Muscle of arm (tissue), 12 donors: ENCODE measurements around the gene PDCD4. TPM values are rescaled to one million over a fixed set of nuclear protein-coding genes. Genes with fewer than 3 reads are reported as not detected.

Source experiments
- DNase-seq: peaks from one replicate; pipeline ENCODE4 v3.0.0-alpha.2; 2013
- polyA plus RNA-seq, 12 donors: library from polyadenylated mRNA; unstranded; fragments of 120-200 nt; gene quantifications; one replicate each; pipeline ENCODE4 v1.2.1, GENCODE V29; 2013; ENCODE audit not compliant: insufficient read length in 12 of 12

PDCD4 gene
- polyA plus RNA-seq, 12 donors, result 147 to 2,025 (median 175) TPM

DNA sequence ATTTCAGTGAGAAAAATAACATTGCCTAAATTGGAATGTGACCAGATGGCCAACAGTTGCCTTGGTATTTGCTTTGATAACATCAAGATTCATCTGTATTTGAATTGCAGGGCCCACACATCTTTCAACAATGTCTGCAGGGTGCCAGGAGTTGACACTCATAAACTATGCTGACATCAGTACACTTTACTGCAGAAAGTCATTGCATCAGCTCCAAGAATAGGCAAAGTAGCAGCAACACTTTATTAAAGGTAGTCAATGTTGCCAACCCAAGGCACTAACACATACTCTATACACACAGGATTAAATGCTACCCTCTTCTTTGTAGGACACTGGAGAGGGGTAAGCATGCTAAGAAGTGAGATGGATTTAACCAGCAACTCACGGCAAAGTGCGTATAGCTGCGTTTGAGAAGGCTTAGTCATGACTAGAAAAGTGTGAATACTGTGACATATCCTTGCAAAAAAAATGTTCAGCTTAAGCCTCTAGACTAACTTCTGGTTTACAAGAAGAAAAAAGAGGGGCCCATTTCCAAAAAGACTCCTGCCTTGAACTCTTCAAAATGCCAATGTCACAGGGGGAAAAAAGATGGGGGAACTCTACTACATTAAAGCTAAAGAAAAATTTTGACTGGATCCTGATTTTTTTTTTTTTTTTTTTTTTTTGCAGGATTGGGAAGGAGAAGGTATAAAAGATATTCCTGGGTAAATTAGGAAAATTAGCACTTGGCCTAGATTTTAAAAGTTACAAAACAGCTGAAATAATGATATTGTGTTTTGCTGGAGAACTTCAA lies 45.0 kb downstream of the PDCD4 start:
- no peak for DNase-seq

DNA sequence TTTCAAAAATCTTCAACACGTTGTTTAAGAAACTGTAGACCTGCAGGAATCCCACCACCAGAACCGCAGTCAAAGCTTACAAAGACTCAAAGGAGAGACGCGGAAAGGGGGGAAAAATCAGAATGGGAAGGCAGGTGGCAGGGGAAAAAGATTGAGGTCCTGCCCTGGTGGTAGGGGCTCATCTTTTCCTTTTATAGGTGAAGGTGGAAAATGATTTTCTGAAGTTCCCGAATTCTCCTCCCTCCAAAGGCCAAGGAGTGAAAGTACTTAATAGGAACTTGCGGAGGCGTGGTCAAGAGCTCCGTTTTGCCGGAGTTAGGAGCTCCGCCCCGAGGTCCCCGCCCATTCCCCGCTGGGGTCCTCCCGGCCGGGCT lies 46.5 kb downstream of the PDCD4 start:
- DNase-seq, result peak; percentile 94

DNA sequence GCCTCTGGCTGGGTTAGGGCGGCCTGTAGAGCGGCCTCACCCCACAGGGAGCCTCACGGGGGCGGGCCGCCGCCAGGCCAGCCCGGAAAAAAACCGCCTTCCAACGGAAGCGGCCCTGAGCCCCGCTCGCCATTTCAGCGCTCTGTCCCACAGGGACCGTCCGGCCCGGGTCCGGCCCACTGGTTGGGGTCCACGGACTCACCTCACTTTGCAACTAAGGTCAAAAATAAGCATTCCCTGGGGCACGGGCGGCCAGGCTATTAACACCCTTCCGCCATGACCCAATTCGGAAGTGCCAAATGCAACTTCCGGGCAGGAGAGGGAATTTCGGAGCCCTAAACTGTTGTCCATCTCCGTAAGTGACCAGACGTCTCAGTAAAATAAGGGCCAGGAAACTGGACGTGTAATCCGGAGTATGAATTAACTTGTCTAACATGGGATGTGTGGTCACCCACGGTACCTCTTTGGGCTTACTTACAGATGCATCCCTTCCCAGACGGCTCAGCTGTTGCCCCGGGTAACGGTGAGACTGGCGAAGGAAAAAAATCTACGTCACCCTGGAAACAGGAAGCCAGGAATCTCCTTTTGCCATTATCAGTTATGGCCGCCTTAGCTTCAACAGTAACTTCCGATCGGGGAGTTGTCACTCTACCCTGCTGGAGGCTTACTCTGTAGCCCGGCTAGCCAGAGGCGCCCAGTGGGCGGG lies 47.1 kb downstream of the PDCD4 start, which contains the start of gene BBIP1:
TSS of gene BBIP1 (minus strand) at position 538 of the 706 bp plus-strand sequence. CDS start 1,023 bp downstream, outside the sequence.
- peak; percentile 99 for DNase-seq

DNA sequence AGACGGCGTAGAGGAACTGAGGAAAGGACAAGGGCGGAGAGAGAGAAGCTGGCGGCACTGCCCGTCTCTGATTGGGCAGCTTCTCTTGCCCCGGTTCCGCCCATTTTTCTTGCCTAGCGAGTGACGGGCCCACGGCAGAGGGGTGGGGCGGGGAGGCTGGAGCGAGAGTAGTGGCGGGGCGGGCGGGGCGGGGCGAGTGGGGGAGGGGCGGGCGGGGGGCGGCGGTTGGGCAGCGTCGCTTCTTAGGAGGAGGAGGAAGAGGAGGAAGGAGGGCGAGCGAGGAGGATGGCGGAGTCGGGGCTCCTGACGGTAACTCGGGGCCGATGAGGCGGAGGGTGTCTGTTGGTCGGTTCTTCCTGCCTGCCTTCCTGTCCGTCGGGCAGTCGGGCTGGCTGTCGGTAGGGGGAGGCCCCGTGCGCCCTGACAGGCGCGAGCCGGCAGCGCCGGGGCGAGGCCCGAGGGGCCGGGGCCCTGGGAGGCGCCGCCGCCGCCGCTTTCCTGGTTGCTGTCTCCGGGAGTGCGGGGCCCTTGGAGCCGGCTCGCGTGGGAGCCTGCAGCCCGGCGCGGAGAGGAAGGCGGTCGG lies 47.7 kb downstream of the PDCD4 start, which contains the start of gene SHOC2:
TSS of gene SHOC2 (plus strand) at position 256 of the 583 bp plus-strand sequence. CDS start 44,755 bp downstream, outside the sequence.
- DNase-seq, result no peak

DNA sequence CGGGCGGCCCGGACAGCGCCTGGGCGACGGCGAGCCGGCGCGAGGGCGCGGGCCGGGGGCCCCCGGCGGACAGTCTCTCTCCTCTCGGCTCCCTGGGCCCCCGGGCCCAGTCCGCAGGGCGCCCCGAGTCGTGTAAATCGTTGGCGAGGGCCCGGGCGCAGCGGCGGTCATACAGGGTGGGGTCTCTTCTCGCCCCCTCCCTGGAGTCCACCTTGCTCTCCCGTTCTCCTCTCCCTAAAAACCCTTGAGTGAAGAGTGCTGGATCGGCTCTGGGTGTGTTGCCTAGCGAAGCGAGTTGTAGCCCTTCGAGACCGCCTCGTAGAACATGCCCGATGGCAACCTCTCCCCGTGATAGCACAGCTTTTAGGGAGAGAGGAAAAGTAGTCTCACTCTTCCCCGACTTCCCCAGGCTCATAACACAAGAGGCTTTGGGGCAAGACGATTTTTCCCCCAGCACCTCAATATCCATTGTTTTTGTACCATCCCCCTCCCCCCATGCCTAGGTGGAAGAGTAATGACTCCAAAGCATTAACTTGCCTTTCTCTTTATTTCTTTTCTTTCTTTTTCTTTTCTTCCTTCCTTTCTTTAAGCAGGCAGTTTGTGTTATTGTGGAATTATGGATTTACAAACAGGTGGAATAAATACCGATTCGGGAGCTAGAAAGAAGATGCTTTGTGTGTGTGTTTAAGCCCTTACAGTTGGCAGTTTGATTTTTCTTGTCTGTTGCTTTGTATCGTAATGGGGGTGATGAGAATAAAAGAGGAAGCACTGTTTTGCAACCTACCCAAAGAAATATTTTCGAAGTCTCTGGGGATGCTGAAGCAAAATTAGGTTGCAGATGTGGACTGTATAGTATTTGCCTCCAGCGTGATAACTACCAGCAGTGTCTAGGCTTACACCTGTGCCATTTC lies 48.5 kb downstream of the PDCD4 start:
- DNase-seq, result peak; percentile 54

DNA sequence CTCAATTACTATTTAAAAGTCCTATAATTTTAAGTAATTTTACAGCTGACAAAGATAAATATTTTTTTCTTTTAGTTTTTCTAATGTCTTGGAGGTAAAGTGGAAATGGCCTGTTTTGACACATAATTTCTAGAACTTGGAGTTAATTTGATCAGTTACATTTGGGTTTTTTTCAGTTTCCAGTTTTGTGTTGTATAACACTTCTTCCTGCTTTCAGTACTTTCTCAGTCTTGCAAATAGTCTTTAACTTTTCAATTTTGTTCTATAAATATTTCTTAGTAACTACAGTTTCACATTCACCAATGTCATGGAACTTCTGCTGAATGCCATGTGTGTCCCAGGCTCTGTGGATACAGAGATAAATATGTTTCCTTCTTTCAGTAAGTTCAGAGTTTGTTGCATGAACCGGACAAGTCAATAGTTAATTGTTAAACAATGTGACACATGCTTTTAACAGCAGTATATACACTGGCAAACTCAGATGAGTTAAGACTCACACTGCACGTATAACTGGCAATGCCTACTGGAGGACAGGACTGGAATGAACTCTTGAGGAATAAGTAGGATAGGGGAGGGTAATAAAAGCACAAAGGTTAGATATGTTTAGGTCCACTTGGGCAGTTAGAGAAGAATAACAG lies 52.2 kb downstream of the PDCD4 start:
- no peak for DNase-seq

DNA sequence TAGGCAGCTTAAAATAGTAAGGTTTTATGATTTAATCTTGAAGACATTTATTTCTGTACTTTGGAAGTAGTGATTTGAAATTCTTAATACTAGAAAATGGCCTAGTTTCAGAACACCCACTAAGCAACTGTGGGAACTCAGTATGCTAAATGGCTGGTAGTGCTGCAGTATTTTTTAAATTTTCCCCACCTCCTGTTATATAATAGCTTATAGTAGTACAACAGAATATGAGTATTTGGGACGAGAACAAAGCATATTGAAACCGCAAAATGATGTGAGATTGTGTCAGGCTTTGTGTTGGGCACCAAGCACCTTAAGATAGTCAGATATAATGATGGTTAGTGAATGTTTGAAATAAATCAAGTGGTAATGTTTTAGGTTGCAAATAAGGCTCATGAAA lies 55.7 kb downstream of the PDCD4 start:
- no peak for DNase-seq

DNA sequence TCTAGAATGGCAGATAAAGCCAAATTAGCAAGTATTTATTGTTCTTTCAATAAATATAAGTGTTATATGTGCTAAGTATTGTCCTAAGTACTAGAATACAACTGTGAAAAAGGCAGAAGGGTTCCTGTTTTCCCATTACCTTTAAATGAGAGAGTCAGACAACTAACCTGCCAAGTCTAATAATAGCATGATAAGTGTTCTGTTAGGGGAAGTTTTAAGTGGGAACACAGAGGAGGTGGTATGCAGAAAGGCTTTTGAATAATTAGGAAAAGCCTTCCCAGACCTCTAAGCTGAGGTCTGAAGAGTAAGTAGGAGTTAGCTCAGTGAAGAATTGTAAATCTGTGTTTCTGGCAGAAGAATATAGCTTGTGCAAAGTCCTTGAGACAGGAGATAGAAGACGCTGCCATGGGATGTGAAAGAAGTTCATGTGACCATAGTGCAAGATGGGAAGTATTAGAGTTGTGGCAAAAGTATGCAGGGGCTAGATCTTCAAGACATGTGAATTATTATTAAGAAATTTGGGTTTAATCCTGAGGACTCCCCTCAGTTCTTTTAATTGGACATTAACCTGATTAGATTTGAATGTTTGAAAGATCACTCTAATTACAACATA lies 60.1 kb downstream of the PDCD4 start:
- DNase-seq, result no peak

DNA sequence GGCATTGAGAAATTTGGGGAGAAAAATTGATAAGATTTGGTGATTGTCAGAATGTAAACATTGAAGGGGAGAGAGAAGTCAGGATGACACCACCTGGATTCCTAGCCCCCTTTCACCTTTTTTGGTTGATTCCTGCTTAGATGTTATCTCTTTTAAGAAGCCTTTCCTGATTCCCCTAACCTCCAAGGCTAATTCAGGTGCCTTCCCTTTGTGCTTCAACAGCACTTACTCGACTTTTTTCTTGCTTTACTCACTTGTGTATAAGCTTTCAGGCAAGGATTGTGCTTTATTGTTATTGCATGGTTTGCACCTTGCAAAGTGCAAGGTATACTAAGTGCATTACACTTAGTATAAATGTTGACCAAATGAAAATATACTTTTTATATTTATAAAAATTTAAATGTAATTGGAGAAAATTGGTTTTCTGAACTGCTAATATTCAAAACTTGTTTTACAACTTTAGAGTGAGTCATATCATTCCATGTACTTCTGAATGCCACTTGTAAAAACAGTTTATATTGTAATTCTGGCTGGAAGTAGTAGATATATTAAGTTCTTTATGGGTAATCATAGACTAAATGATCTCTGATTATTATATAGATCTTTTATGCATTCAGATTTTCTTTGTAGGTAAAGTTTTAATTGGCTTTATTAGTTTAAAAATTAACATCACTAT lies 60.9 kb downstream of the PDCD4 start:
- no peak for DNase-seq

DNA sequence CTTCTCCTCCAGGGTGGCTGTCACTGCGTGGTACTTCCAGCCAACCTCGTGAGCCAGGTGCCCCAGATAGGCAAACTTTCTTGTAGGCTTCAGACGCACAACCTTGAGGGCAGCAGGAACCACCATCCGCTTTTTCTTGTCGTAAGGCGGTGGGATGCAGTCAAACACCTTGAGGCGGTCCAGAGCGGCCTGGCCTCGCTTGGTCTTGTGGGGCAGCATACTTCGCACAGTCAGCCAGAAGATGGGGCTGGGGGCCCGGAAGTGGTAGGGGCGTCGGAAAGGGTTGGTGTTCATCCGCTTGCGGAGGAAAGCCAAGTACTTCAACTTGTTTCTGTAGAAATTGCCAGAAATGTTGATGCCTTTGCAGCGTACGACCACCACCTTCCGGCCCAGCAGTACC lies 65.0 kb downstream of the PDCD4 start:
- DNase-seq, result no peak

DNA sequence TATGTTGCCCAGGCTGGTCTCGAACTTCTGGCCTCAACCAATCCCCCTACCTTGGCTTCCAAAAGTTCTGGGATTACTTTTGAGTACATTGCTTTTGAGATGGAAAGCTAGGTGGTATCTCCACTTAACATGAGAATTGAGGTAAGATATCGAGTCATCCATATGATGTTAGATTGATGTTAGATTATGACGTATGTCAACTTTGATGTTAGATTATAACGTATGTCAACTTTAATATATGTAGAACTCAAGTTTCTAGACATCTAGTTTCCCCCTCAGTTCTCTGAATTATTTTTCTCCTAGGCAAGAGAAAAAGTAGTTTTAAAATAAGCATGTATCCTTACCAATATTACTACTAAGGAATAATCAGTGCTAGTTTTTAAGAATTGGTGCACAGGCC lies 67.7 kb downstream of the PDCD4 start:
- no peak for DNase-seq

DNA sequence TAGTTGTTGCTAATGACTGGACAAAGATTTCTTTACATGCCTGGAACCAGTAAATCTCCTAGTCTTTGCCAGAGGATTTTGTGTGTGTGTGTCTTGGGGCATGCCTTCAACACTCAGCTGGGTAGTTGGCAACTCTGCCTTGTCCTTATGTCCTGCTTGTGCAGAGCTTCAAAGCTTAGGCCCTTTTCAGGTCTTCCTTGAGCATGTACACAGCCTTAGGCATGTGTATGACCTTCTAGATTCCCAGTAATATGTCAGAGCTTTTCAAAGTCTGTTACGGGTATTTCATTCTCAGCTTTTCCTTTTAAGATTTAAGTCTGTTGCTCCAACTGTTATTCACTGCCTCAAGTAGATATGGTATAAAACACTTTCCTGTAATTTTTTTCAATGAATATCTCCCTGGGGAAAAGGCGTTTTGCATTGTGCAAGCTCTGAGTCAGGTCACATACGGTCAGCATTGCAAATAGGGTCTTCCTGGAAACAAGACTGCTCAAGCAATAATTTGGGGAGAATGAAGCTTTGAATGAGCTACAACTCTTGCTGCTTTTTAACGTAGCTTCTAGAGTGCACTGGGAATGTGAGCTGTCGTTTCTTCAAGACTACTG lies 73.2 kb downstream of the PDCD4 start:
- DNase-seq, result no peak

DNA sequence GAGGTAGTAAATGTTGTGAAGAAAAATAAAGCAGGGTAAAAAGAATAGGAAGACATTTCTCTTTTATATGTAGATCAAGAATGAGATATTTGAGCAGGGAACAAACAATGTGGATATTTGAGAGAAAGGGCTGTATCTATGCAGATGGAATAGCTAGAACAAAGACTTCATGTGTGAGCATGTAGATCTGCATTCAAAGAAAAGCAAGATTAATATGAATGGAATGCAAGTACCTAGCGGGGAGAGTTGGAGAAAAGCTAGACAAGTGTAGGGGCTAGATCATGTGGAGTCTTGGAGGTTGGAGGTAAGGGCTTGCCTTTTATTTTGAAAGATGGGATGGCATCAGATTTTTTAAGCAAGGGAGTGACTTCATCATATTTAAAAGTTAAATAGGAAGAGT lies 74.8 kb downstream of the PDCD4 start:
- DNase-seq, result no peak

DNA sequence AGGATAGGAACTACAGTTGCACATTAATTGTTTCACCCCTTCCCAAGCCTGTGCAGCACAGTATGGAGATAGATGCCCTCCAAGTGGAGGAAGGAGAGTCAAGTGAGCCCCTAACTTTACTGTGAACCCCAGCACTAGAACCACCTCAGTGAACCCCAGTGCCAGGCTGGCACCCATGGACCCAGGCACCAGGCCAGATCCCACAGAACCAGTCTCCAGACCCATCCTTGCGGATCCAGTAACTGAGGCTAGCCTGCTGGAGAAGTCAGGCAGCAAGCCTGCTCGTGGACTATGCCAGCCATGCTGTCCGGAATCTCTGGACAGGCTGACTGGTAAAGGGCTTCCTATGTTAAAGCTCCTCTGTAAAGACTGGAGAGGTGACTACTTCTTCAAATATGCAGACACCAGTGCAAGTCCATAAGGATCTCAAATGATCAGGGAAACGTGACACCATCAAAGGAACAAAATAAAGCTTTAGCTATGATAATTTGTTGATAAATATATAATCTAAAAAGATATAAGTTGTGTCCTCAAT lies 75.4 kb downstream of the PDCD4 start:
- DNase-seq, result no peak

Other genes starting within 250 kb of the PDCD4 start
- gene RBM20, start 227.6 kb upstream of the PDCD4 start, polyA plus RNA-seq, result 10 to 100 TPM in 8 of 12 donors, 1 to 10 TPM in 3, not detected in 1; 6.1 to 17.6 (median 12.1) TPM
- 10 to 100 TPM in 11 of 12 donors, not detected in 1; 16.2 to 62.7 (median 33.7) TPM for gene BBIP1, start 47.3 kb downstream of the PDCD4 start, polyA plus RNA-seq
- 10 to 100 TPM in 11 of 12 donors, not detected in 1; 30.6 to 37.7 (median 35.5) TPM for gene SHOC2, start 47.7 kb downstream of the PDCD4 start, polyA plus RNA-seq
- 1 to 10 TPM in 11 of 12 donors, not detected in 1; 2.1 to 5.1 (median 4.0) TPM for gene ADRA2A, start 205.1 kb downstream of the PDCD4 start, polyA plus RNA-seq